NT2/D1 (cell line): ENCODE results near the gene SLC24A4.

ENCODE experiments used
- DNase-seq: peaks from one replicate; pipeline ENCODE4 v3.0.0-alpha.2; 2011; ENCODE audit warnings: low read depth, low spot score
- H3K27me3 ChIP-seq: 2 replicates; pipeline ENCODE4 v1.6.0; 2011; ENCODE audit warnings: mild to moderate bottlenecking; ENCODE audit not compliant: insufficient read length, insufficient read depth
- H3K36me3 ChIP-seq: 2 replicates; pipeline ENCODE4 v1.6.1; 2011; ENCODE audit warnings: mild to moderate bottlenecking, low read length, mixed read lengths; ENCODE audit not compliant: insufficient read depth, insufficient read length
- H3K4me1 ChIP-seq: 2 replicates; pipeline ENCODE4 v1.5.1; 2011; ENCODE audit not compliant: insufficient read depth, insufficient read length
- H3K4me3 ChIP-seq: 2 replicates; pipeline ENCODE4 v1.5.1; 2011; ENCODE audit warnings: low read depth; ENCODE audit not compliant: insufficient read length
- H3K9ac ChIP-seq: 2 replicates; pipeline ENCODE4 v1.6.0; 2011; ENCODE audit warnings: low read depth; ENCODE audit not compliant: insufficient read length
- H3K9me3 ChIP-seq: 2 replicates; pipeline ENCODE4 v1.5.1; 2011; ENCODE audit warnings: mild to moderate bottlenecking, low read length; ENCODE audit not compliant: insufficient read depth
- SUZ12 ChIP-seq: IDR thresholded peaks from 2 replicates; pipeline ENCODE4 v1.6.1; 2011; ENCODE audit not compliant: insufficient read length, insufficient read depth; ENCODE audit errors: extremely low read depth
- YY1 ChIP-seq: IDR thresholded peaks from 2 replicates; pipeline ENCODE4 v1.6.1; 2011; ENCODE audit not compliant: insufficient read length, insufficient read depth
- ZNF274 ChIP-seq: IDR thresholded peaks from 2 replicates; pipeline ENCODE4 v1.6.1; 2011; ENCODE audit warnings: mild to moderate bottlenecking, low read depth, low read length

Gene SLC24A4

DNA sequence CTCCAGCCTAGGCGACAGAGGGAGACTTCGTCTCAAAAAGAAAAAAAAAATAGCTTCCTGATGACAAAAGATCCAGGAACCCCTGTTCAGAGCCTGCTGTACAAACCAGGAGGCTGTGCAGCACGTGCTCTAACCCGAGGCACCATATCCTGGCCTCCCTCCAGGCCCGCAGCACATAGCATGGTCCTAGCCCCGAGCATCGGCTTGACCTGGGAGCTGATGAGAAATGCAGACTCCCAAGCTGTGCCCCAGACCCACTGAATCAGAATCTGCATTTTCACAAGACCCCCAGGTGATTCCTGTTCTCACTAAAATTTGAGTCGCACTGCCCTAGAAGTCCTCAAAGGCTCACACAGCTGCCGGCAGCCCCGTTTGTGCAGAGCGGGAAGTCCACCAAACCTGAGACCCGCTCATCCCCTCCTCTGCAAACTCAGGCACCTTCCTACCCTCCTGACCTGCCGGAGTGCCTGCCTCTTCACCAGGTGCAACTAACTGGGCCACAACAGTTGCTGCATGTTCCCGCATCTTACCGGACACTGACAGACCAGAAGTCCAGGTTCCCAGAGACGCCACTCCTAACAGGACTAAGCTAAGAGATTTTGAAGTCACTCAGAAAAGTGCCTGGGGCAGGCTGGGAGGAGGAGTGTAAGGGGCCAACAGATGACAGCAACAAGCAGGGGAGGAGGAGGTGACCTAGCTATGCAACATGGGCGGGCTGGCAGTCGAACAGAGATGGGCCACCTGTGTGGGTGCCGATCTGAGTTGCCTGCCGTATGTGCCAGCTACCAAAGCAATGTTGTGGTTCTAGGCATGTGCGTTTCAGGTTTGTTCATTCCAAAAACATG is 166.7 kb downstream of the SLC24A4 start:
- no peak for TF ChIP-seq YY1
- TF ChIP-seq ZNF274, result no peak
- TF ChIP-seq SUZ12, result no peak
- Histone ChIP-seq H3K4me3 (no peak overlapping the region), H3K9me3 (no peaks in the 10 kb centered on the region), H3K9ac (no peak overlapping the region), H3K27me3 (no peaks in the 10 kb centered on the region), H3K36me3 (no peaks in the 10 kb centered on the region), H3K4me1 (no peaks in the 10 kb centered on the region)
- DNase-seq, result no peak

- no peaks in the 10 kb centered on the region for H3K27me3 ChIP-seq
- TF ChIP-seq ZNF274 (no peak), SUZ12 (no peak), YY1 (no peak)
- no peaks in the 10 kb centered on the region for H3K9me3 ChIP-seq
- no peaks in the 10 kb centered on the region for H3K36me3 ChIP-seq
- DNase-seq, result no peak
- no peak overlapping the region for H3K9ac ChIP-seq
- no peak overlapping the region for H3K4me3 ChIP-seq
- H3K4me1 ChIP-seq, result no peaks in the 10 kb centered on the region
These were observed 167.4 kb downstream of the SLC24A4 start for GRCh38 chr14:92490239-92490959.

GRCh38 chr14:92491782-92492181 is 168.8 kb downstream of the SLC24A4 start:
- no peaks in the 10 kb centered on the region for H3K9me3 ChIP-seq
- no peaks in the 10 kb centered on the region for H3K27me3 ChIP-seq
- H3K9ac ChIP-seq, result no peak overlapping the region
- no peak overlapping the region for H3K4me3 ChIP-seq
- no peaks in the 10 kb centered on the region for H3K4me1 ChIP-seq
- no peak for DNase-seq
- no peaks in the 10 kb centered on the region for H3K36me3 ChIP-seq
- TF ChIP-seq YY1 (no peak), SUZ12 (no peak), ZNF274 (no peak)

DNA sequence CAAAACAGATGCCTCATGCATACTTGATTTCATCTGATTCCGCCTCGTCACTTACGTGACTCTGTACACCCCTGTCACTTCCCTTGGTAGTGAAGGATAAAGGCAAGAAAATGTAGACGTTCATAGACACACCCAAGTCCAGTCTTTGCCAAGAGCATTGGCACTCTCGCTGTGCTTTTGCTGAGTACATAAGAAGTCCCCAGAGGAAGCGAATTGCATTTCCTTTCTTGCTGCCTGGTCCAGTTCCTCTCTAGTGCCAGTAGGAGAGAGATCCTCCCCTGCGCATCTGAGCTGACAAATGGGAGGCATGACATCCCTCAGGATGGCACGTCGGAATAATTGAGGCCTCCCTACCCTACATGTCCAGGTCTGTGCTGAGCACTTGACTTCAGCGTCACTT is 169.3 kb downstream of the SLC24A4 start:
- no peaks in the 10 kb centered on the region for H3K4me1 ChIP-seq
- TF ChIP-seq YY1 (no peak), ZNF274 (no peak), SUZ12 (no peak)
- H3K4me3 ChIP-seq, result no peak overlapping the region
- no peaks in the 10 kb centered on the region for H3K27me3 ChIP-seq
- H3K9me3 ChIP-seq, result no peaks in the 10 kb centered on the region
- H3K36me3 ChIP-seq, result no peaks in the 10 kb centered on the region
- DNase-seq, result no peak
- no peak overlapping the region for H3K9ac ChIP-seq

DNA sequence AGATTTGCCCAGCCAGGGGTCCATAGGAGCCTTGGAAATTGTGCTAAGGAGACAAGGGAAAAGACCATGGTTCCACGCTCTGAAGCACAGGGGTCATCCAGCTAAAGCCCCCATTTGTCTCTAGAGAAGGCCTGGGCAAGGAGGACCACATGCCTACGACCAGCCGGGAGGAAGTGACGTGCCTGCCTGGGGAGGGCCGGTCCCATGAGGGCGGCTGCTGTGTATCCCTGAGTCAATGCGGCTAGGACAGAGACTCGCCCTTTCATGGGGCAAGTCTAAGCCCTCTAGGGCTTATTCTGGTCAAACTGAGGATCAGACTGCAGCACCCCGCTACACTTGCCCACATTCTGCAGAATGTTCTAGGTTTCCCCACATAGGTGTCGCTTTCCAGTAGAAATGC is 170.1 kb downstream of the SLC24A4 start:
- no peaks in the 10 kb centered on the region for H3K9me3 ChIP-seq
- no peak for DNase-seq
- no peaks in the 10 kb centered on the region for H3K27me3 ChIP-seq
- H3K9ac ChIP-seq, result no peak overlapping the region
- peaks cover 5% of the 10 kb centered on the region for H3K4me1 ChIP-seq
- TF ChIP-seq ZNF274 (no peak), SUZ12 (no peak), YY1 (no peak)
- H3K36me3 ChIP-seq, result no peaks in the 10 kb centered on the region
- H3K4me3 ChIP-seq, result no peak overlapping the region

GRCh38 chr14:92493492-92493891 is 170.5 kb downstream of the SLC24A4 start:
- no peaks in the 10 kb centered on the region for H3K9me3 ChIP-seq
- H3K36me3 ChIP-seq, result no peaks in the 10 kb centered on the region
- no peaks in the 10 kb centered on the region for H3K27me3 ChIP-seq
- no peak for TF ChIP-seq YY1
- no peak for TF ChIP-seq SUZ12
- TF ChIP-seq ZNF274, result no peak
- H3K9ac ChIP-seq, result no peak overlapping the region
- peaks cover 6% of the 10 kb centered on the region for H3K4me1 ChIP-seq
- DNase-seq, result no peak
- H3K4me3 ChIP-seq, result no peak overlapping the region

- Histone ChIP-seq H3K9ac (no peak overlapping the region), H3K9me3 (no peaks in the 10 kb centered on the region), H3K4me3 (no peak overlapping the region), H3K36me3 (no peaks in the 10 kb centered on the region), H3K4me1 (peaks cover 6% of the 10 kb centered on the region), H3K27me3 (no peaks in the 10 kb centered on the region)
- DNase-seq, result no peak
- TF ChIP-seq ZNF274 (no peak), YY1 (no peak), SUZ12 (no peak)
These were observed 171.5 kb downstream of the SLC24A4 start for GRCh38 chr14:92494512-92494911.
